Mesenchymal stem cell (in vitro differentiated cells and primary cell): Measurements from ENCODE around the gene RAB10.

Experiments used
- DNase-seq: peaks from one replicate; pipeline ENCODE4 v3.0.0-alpha.2; 2013
- H2AFZ ChIP-seq: one replicate; pipeline ENCODE4 v1.6.1; 2013; ENCODE audit warnings: low read depth, mild to moderate bottlenecking, control low read depth, inconsistent platforms, low read length, moderate library complexity
- H2AK5ac ChIP-seq: 2 replicates; pipeline ENCODE4 v1.6.1; 2013; ENCODE audit warnings: low read length, moderate library complexity, mild to moderate bottlenecking, inconsistent platforms; ENCODE audit not compliant: severe bottlenecking
- H2BK120ac ChIP-seq: one replicate; pipeline ENCODE4 v1.6.1; 2013; ENCODE audit warnings: low read depth, mild to moderate bottlenecking, inconsistent platforms, low read length, moderate library complexity
- H2BK12ac ChIP-seq, 2 experiments: one replicate each; pipeline ENCODE4 v1.6.1; 2013; ENCODE audit warnings: inconsistent platforms in 2 of 2, low read length in 2 of 2, mild to moderate bottlenecking in 2 of 2, moderate library complexity in 2 of 2, control low read depth in 1 of 2
- H2BK15ac ChIP-seq: one replicate; pipeline ENCODE4 v1.6.1; 2013; ENCODE audit warnings: mild to moderate bottlenecking, low read depth, inconsistent platforms; ENCODE audit not compliant: poor library complexity, severe bottlenecking
- H2BK5ac ChIP-seq: 2 replicates; pipeline ENCODE4 v1.6.1; 2013; ENCODE audit warnings: low read depth, mild to moderate bottlenecking, low read length, control low read depth, inconsistent platforms; ENCODE audit not compliant: poor library complexity, severe bottlenecking
- H3K14ac ChIP-seq, 2 experiments: one replicate each; pipeline ENCODE4 v1.6.1; 2013; ENCODE audit warnings: inconsistent platforms in 2 of 2, low read length in 2 of 2, control low read depth in 1 of 2, mild to moderate bottlenecking in 1 of 2, moderate library complexity in 1 of 2
- H3K18ac ChIP-seq, 2 experiments: one replicate each; pipeline ENCODE4 v1.6.1; 2013; ENCODE audit warnings: inconsistent platforms in 2 of 2, low read length in 2 of 2, control low read depth in 1 of 2, low read depth in 1 of 2, mild to moderate bottlenecking in 1 of 2
- H3K23ac ChIP-seq, 2 experiments: one replicate each; pipeline ENCODE4 v1.6.1; 2013; ENCODE audit warnings: inconsistent platforms in 2 of 2, low read length in 2 of 2, mild to moderate bottlenecking in 2 of 2, moderate library complexity in 2 of 2, control low read depth in 1 of 2
- H3K27ac ChIP-seq: 2 replicates; pipeline ENCODE4 v1.5.1; 2013; ENCODE audit warnings: mild to moderate bottlenecking, moderate library complexity, low read length, control low read depth, inconsistent platforms; ENCODE audit not compliant: poor library complexity, severe bottlenecking
- H3K27me3 ChIP-seq, 2 experiments: 2 replicates each; pipeline versions ENCODE4 v1.6.1 to v1.7.0; 2013; ENCODE audit warnings: low read length in 2 of 2, mild to moderate bottlenecking in 2 of 2, moderate library complexity in 2 of 2, control low read depth in 1 of 2, inconsistent platforms in 1 of 2; ENCODE audit not compliant: control insufficient read depth in 1 of 2, insufficient read depth in 1 of 2
- H3K36me3 ChIP-seq, 2 experiments: 2 replicates each; pipeline versions ENCODE4 v1.6.1 to v1.7.0; 2013; ENCODE audit warnings: low read length in 2 of 2, control low read depth in 1 of 2, inconsistent platforms in 1 of 2, low read depth in 1 of 2, mild to moderate bottlenecking in 1 of 2; ENCODE audit not compliant: insufficient read depth in 2 of 2, control insufficient read depth in 1 of 2
- H3K4ac ChIP-seq, 2 experiments: one replicate each; pipeline ENCODE4 v1.6.1; 2013; ENCODE audit warnings: inconsistent platforms in 2 of 2, low read length in 2 of 2, mild to moderate bottlenecking in 2 of 2, moderate library complexity in 2 of 2, control low read depth in 1 of 2, low read depth in 1 of 2
- H3K4me1 ChIP-seq: 2 replicates; pipeline ENCODE4 v1.6.1; 2013; ENCODE audit warnings: low read depth, low read length, control low read depth; ENCODE audit not compliant: control insufficient read depth, insufficient read depth
- H3K4me2 ChIP-seq: 2 replicates; pipeline ENCODE4 v1.6.1; 2013; ENCODE audit warnings: low read length, mild to moderate bottlenecking, inconsistent platforms; ENCODE audit not compliant: poor library complexity, severe bottlenecking
- H3K4me3 ChIP-seq, 2 experiments: 2 replicates each; pipeline versions ENCODE4 v1.5.1 to v1.7.0; 2013; ENCODE audit warnings: low read length in 2 of 2, mild to moderate bottlenecking in 2 of 2, control low read depth in 1 of 2, low read depth in 1 of 2; ENCODE audit not compliant: insufficient read depth in 1 of 2
- H3K79me1 ChIP-seq: replicated peaks from 2 replicates; pipeline ENCODE4 v1.6.1; 2013; ENCODE audit warnings: mild to moderate bottlenecking, control low read depth, low read length, inconsistent platforms; ENCODE audit not compliant: poor library complexity, severe bottlenecking
- H3K9ac ChIP-seq: 2 replicates; pipeline ENCODE4 v1.7.0; 2013; ENCODE audit warnings: mild to moderate bottlenecking, low read length, moderate library complexity
- H3K9me3 ChIP-seq: 2 replicates; pipeline ENCODE4 v1.7.0; 2013; ENCODE audit warnings: mild to moderate bottlenecking, low read length; ENCODE audit not compliant: control insufficient read depth
- H4K8ac ChIP-seq: one replicate; pipeline ENCODE4 v1.6.1; 2013; ENCODE audit warnings: inconsistent platforms, mild to moderate bottlenecking, low read length, moderate library complexity
- H4K91ac ChIP-seq: one replicate; pipeline ENCODE4 v1.6.1; 2013; ENCODE audit warnings: mild to moderate bottlenecking, low read length, inconsistent platforms
- WGBS: methylation state at CpG from one replicate; pipeline ENCODE4 v1.1.7; 2013; ENCODE audit warnings: mixed read lengths; 5-methylcytosine and 5-hydroxymethylcytosine counted together

RAB10 gene

DNA sequence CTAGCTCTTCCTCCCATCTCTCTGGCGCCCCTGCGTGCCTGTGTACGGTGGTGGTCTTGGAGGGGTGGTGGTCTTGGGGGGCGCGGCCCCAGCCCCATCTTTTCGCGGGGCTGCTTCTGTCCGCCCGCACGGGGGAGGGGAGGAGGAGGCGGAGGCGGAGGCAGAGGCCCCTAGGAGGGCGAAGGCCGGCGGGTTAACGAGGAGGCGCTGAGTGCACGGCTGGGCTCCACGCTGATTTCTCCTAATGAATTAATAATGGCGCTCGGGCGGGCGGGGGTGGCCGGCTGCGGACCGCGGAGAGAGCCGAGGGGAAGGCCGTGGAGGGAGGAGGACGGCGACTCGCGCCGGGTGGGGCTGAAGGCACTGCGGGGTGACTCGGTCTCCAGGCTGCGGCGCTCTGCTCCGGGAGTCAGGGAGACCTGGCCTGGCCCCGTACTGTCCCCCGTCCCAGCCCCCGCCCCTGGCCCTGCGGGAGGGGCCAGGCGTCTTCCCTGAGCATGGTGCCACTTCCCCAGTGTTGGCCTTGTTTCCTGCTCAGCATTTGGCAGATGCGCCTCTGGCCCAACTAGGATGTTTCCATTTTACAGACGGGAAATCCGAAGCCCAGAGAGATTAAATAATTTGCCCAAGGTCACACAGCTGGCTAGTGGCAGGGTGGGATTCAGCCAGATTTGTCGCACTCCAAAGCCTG is 145.0 kb downstream of the RAB10 start:
- peak; percentile 23 for DNase-seq
- peaks cover 0 to 4% of the 10 kb centered on the region in 2 experiments for H3K36me3 ChIP-seq
- peak overlapping the region in 1 of 2 experiments; percentile 7 for H3K4ac ChIP-seq
- peak overlapping the region; percentile 63 for H3K9ac ChIP-seq
- H2AFZ ChIP-seq: peak overlapping the region; percentile 92
- no peak overlapping the region for H2BK5ac ChIP-seq
- H4K8ac ChIP-seq: peak overlapping the region; percentile 91
- no peak overlapping the region for H3K27ac ChIP-seq
- H2BK15ac ChIP-seq: peak overlapping the region; percentile 36
- no peak overlapping the region for H4K91ac ChIP-seq
- H3K14ac ChIP-seq: peak overlapping the region; percentile 45 to 96
- H3K4me1 ChIP-seq: peaks cover 18% of the 10 kb centered on the region
- H3K4me3 ChIP-seq: peak overlapping the region; percentile 62 to 75
- H3K27me3 ChIP-seq: peaks cover 29 to 33% of the 10 kb centered on the region in 2 experiments
- H2BK12ac ChIP-seq: peak overlapping the region in 1 of 2 experiments; percentile 68
- H3K23ac ChIP-seq: peak overlapping the region in 1 of 2 experiments; percentile 14
- H3K18ac ChIP-seq: peak overlapping the region; percentile 67
- H3K9me3 ChIP-seq: no peaks in the 10 kb centered on the region
- H2AK5ac ChIP-seq: peak overlapping the region; percentile 59
- H3K79me1 ChIP-seq: no peaks in the 10 kb centered on the region
- no peak overlapping the region for H2BK120ac ChIP-seq
- peak overlapping the region; percentile 81 for H3K4me2 ChIP-seq
- WGBS: 3% methylated on average over 40 of the region's 48 CpGs

DNA sequence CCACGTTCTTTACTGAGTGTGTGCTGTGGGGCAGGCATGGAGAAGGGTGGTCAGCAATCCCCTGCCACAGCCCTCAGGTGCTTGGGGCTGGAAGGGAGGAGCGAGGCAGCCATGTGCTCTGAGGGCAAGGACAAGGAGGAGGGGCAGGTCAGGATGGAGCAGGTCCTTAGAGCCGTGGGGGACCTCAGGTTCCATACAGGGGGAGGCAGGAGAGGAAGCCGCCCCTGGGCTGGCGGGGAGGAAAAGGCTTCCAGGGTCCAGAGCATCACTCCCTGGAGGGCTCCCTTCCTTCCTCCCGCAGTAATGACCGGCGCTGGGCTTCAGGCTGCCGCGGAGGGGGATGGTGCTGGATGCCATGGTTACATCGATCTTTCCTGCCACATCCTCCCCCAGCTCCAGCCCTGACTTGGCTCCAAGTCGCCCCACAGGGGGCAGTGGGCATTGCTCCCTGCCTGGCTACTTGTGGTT is 145.6 kb downstream of the RAB10 start:
- Histone ChIP-seq H3K9me3 (no peaks in the 10 kb centered on the region), H3K79me1 (no peaks in the 10 kb centered on the region), H3K4me2 (peak overlapping the region; percentile 81), H3K14ac (peak overlapping the region in 1 of 2 experiments; percentile 96), H2AK5ac (peak overlapping the region; percentile 59), H3K36me3 (peaks cover 0 to 4% of the 10 kb centered on the region in 2 experiments), H4K8ac (peak overlapping the region; percentile 91), H3K18ac (peak overlapping the region; percentile 48 to 56), H2AFZ (peak overlapping the region; percentile 46), H3K23ac (peak overlapping the region in 1 of 2 experiments; percentile 6), H2BK120ac (no peak overlapping the region), H2BK12ac (peak overlapping the region in 1 of 2 experiments; percentile 68), H3K27ac (no peak overlapping the region), H4K91ac (peak overlapping the region; percentile 69), H3K4me1 (peaks cover 16% of the 10 kb centered on the region), H3K27me3 (peaks cover 23 to 33% of the 10 kb centered on the region in 2 experiments), H3K4ac (peak overlapping the region in 1 of 2 experiments; percentile 7), H3K4me3 (peak overlapping the region in 1 of 2 experiments; percentile 75), H2BK15ac (peak overlapping the region; percentile 2), H3K9ac (peak overlapping the region; percentile 63), H2BK5ac (no peak overlapping the region)
- WGBS: 22% methylated on average over 8 of the region's 12 CpGs
- DNase-seq: no peak

DNA sequence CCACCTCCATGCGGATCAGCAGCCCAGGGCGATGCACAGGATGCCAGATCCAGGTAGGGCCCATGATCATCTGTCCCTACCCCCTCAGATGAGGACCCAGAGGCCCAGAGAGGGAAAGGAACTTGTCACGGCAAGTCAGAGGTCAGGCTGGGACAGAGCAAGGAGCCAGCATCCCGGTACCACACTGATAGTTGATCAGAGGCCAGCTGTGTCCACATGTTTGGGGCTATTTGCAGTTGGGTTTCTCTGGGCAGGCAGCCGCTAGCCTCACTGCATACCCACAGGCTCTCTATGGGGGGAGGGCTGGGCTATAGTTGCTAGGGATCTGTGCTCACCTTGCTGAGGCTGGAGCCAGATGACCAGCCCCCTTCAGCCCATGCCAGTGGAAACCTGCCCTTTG is 148.6 kb downstream of the RAB10 start:
- H3K36me3 ChIP-seq: peaks cover 0 to 4% of the 10 kb centered on the region in 2 experiments
- H4K91ac ChIP-seq: no peak overlapping the region
- 94% methylated on average over 5 of the region's 5 CpGs for WGBS
- no peak overlapping the region for H3K27ac ChIP-seq
- H2AFZ ChIP-seq: no peak overlapping the region
- H3K9me3 ChIP-seq: no peaks in the 10 kb centered on the region
- no peak overlapping the region for H3K23ac ChIP-seq
- no peaks in the 10 kb centered on the region for H3K79me1 ChIP-seq
- H3K4me1 ChIP-seq: peaks cover 22% of the 10 kb centered on the region
- H3K18ac ChIP-seq: no peak overlapping the region
- no peak overlapping the region for H3K4ac ChIP-seq
- H2BK120ac ChIP-seq: no peak overlapping the region
- DNase-seq: no peak
- H2BK5ac ChIP-seq: no peak overlapping the region
- no peak overlapping the region for H3K9ac ChIP-seq
- H2BK12ac ChIP-seq: no peak overlapping the region
- H3K4me2 ChIP-seq: no peak overlapping the region
- H3K4me3 ChIP-seq: no peak overlapping the region
- no peak overlapping the region for H3K14ac ChIP-seq
- no peak overlapping the region for H2AK5ac ChIP-seq
- no peak overlapping the region for H2BK15ac ChIP-seq
- H4K8ac ChIP-seq: no peak overlapping the region
- H3K27me3 ChIP-seq: peaks cover 10 to 28% of the 10 kb centered on the region in 2 experiments

DNA sequence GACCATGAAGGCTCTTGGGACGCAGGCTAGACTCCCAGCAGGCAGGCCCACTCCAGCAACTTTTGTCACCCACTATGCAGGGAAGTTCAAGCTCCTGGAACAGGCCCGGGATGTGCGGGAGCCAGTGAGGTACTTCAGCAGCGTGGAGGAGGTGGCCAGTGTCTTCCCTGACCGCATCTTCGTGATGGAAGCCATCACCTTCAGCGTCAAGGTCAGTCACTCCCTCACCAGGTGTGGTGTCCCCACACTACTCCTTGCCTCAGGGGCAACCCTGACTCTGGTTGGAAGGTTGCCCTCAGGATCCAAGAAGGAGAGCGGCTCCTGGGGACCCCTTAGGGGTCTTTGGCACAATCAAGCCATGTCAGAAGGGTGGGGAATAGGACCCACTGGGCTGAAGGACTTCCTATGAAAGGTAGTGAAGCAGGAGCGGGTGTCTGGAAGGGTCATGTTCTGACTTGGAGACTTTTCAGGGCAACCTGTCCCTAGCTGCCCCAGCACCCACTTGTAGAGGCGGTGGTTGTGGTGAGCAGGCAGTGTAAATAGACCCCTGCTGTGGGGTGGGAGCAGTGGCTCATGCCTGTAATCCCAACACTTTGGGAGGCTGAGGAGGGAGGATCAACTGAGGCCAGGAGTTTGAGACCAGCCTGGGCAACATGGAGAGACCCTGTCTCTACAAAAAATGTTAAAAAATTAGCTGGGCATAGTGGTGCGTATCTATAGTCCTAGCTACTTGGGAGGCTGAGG is 149.2 kb downstream of the RAB10 start:
- Histone ChIP-seq H3K9me3 (no peaks in the 10 kb centered on the region), H3K9ac (no peak overlapping the region), H4K91ac (no peak overlapping the region), H3K4me3 (no peak overlapping the region), H3K36me3 (peaks cover 4% of the 10 kb centered on the region in 2 experiments), H3K27me3 (peaks cover 10 to 28% of the 10 kb centered on the region in 2 experiments), H2BK15ac (peak overlapping the region; percentile 4), H2BK5ac (no peak overlapping the region), H2BK12ac (no peak overlapping the region), H2BK120ac (no peak overlapping the region), H4K8ac (no peak overlapping the region), H3K4me2 (no peak overlapping the region), H3K27ac (no peak overlapping the region), H2AK5ac (no peak overlapping the region), H3K23ac (no peak overlapping the region), H3K14ac (no peak overlapping the region), H3K4ac (no peak overlapping the region), H2AFZ (no peak overlapping the region), H3K4me1 (peaks cover 22% of the 10 kb centered on the region), H3K18ac (no peak overlapping the region), H3K79me1 (no peaks in the 10 kb centered on the region)
- WGBS: 98% methylated on average over 11 of the region's 11 CpGs
- DNase-seq: no peak
